Gastroesophageal sphincter (tissue), 4 donors: Measurements from ENCODE around the gene TBC1D26. TPM values are rescaled to one million over a fixed set of nuclear protein-coding genes. Genes with fewer than 3 reads are reported as not detected.
"Not testable (repeated sequence)": the region's sequence is repeated elsewhere in the genome, so short reads cannot be mapped to it uniquely, and the experiment has no call there.

Experiments
- ATAC-seq: fragments of 150-250 bp; one replicate; pipeline ENCODE4 v1.9.1; 2016; ENCODE audit warnings: mild to moderate bottlenecking, moderate library complexity
- H3K27ac ChIP-seq, 4 donors: fragments of 200-600 bp; sonication (generic) in 3 of 4; 1 replicate in 3 of 4; 2 replicates in 1 of 4; pipeline ENCODE4 v1.5.1; 2016 to 2019
- H3K27me3 ChIP-seq: fragments of 200-600 bp; sonication (generic); one replicate; pipeline ENCODE4 v1.5.1; 2019
- H3K36me3 ChIP-seq, 2 donors: fragments of 200-600 bp; sonication (generic); one replicate each; pipeline ENCODE4 v1.5.1; 2019; ENCODE audit warnings: control low read depth in 1 of 2
- H3K4me1 ChIP-seq, 3 donors: fragments of 200-600 bp; sonication (generic); 1 replicate in 2 of 3; 2 replicates in 1 of 3; pipeline ENCODE4 v1.5.1; 2016 to 2019; ENCODE audit warnings: control low read depth in 2 of 3
- H3K4me3 ChIP-seq, 2 donors: fragments of 200-600 bp; sonication (generic); one replicate each; pipeline ENCODE4 v1.5.1; 2019; ENCODE audit warnings: mild to moderate bottlenecking in 1 of 2, moderate library complexity in 1 of 2
- H3K9me3 ChIP-seq, 3 donors: fragments of 200-600 bp; sonication (generic); one replicate each; pipeline ENCODE4 v1.5.1; 2017 to 2019; ENCODE audit warnings: control low read depth in 2 of 3
- EP300 ChIP-seq: sonication (generic); formaldehyde crosslinking; IDR thresholded peaks from one replicate; pipeline ENCODE4 v1.6.1; 2017; ENCODE audit warnings: antibody characterized with exemption, mild to moderate bottlenecking
- POLR2A ChIP-seq, 2 donors: fragments of 450-650 bp; IDR thresholded peaks; one replicate each; pipeline ENCODE4 v1.6.1; 2017; ENCODE audit warnings: antibody characterized with exemption in 2 of 2, mild to moderate bottlenecking in 2 of 2, moderate library complexity in 1 of 2
- POLR2AphosphoS5 ChIP-seq: sonication (generic); formaldehyde crosslinking; IDR thresholded peaks from one replicate; pipeline ENCODE4 v1.6.1; 2017; ENCODE audit warnings: antibody characterized with exemption
- whole genome bisulfite sequencing, 2 donors: methylation state at CpG; one replicate each; pipeline ENCODE4 v1.1.5; 2018; ENCODE audit warnings: low coverage in 1 of 2; 5-methylcytosine and 5-hydroxymethylcytosine counted together
- small RNA-seq, 4 donors: library from RNA; depleted of rRNA; stranded (forward); fragments of <200 nt; gene quantifications; one replicate each; pipeline ENCODE3, GENCODE V24; 2016
- total RNA-seq, 4 donors: library from RNA; depleted of rRNA; stranded (reverse); fragments of >200 nt; gene quantifications; one replicate each; pipeline ENCODE4 v1.1.0, GENCODE V29; 2016
- TF ChIP-seq, protein P1 (sequence below), 4 experiments: fragments of 200-600 bp in 2 of 4; fragments of 450-650 bp in 2 of 4; sonication (generic) in 1 of 4; IDR thresholded peaks; one replicate each; pipeline ENCODE4 v1.5.1; 2017 to 2019; ENCODE audit warnings: antibody characterized with exemption in 4 of 4, mild to moderate bottlenecking in 2 of 4, moderate library complexity in 2 of 4

Gene TBC1D26
- total RNA-seq, 4 donors from 2014 or later, result 0.08 to 0.93 TPM; not detected in 2

GRCh38 chr17:15782866-15783265 is 50.8 kb downstream of the TBC1D26 start:
- Histone ChIP-seq H3K4me1 (peaks cover 0 to 43% (median 0%) of the 10 kb centered on the region in 3 donors), H3K9me3 (no peaks in the 10 kb centered on the region), H3K27me3 (no peaks in the 10 kb centered on the region), H3K36me3 (peaks cover 0 to 7% of the 10 kb centered on the region in 2 donors), H3K27ac (peak overlapping the region; percentile 19 to 85 (median 80)), H3K4me3 (peak overlapping the region; percentile 38 to 54)
- WGBS, 2 donors, result 7% methylated on average over 5 of the region's 32 CpGs; no CpG with 5 or more reads in 1 of the 2 donors
- TF ChIP-seq EP300, result no peak
- TF ChIP-seq, protein P1, sequence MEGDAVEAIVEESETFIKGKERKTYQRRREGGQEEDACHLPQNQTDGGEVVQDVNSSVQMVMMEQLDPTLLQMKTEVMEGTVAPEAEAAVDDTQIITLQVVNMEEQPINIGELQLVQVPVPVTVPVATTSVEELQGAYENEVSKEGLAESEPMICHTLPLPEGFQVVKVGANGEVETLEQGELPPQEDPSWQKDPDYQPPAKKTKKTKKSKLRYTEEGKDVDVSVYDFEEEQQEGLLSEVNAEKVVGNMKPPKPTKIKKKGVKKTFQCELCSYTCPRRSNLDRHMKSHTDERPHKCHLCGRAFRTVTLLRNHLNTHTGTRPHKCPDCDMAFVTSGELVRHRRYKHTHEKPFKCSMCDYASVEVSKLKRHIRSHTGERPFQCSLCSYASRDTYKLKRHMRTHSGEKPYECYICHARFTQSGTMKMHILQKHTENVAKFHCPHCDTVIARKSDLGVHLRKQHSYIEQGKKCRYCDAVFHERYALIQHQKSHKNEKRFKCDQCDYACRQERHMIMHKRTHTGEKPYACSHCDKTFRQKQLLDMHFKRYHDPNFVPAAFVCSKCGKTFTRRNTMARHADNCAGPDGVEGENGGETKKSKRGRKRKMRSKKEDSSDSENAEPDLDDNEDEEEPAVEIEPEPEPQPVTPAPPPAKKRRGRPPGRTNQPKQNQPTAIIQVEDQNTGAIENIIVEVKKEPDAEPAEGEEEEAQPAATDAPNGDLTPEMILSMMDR (IDR thresholded peaks at IDR 0.05), result peak in 1 of 4 experiments; percentile 48
- no peak for TF ChIP-seq POLR2A (IDR thresholded peaks at IDR 0.05)
- no peak for TF ChIP-seq POLR2AphosphoS5
- ATAC-seq, result peak; percentile 71

DNA sequence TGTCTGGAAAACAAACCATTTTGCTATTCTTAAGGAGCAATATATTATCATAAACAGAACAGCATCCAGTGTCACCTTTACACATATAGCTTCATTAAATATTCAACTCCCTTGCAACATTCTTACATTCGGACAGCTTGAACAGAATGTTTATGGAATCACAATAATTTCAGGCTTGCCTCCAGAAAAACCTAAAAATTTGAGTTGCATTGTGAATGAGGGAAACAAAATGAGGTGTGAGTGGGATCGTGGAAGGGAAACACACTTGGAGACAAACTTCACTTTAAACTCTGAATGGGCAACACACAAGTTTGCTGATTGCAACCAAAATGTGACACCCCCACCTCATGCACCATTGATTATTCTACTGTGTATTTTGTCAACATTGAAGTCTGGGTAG is 51.4 kb downstream of the TBC1D26 start:
- peaks cover 0 to 7% of the 10 kb centered on the region in 2 donors for H3K36me3 ChIP-seq
- H3K4me3 ChIP-seq, result peak overlapping the region in 1 of 2 donors; percentile 54
- TF ChIP-seq EP300 (no peak), POLR2A (IDR thresholded peaks at IDR 0.05) (no peak), POLR2AphosphoS5 (no peak)
- TF ChIP-seq, protein P1 (IDR thresholded peaks at IDR 0.05), result no peak
- no peaks in the 10 kb centered on the region for H3K27me3 ChIP-seq
- H3K4me1 ChIP-seq, result peaks cover 0 to 43% (median 0%) of the 10 kb centered on the region in 3 donors
- no peaks in the 10 kb centered on the region for H3K9me3 ChIP-seq
- ATAC-seq, result no peak
- WGBS, 2 donors, result 33 to 63% methylated on average over 1 to 2 of the region's 2 CpGs
- peak overlapping the region in 3 of 4 donors; percentile 77 to 85 (median 82) for H3K27ac ChIP-seq

GRCh38 chr17:15784351-15784750 is 52.3 kb downstream of the TBC1D26 start:
- H3K4me3 ChIP-seq, H3K36me3 ChIP-seq, H3K27me3 ChIP-seq, H3K9me3 ChIP-seq, ATAC-seq: not testable (repeated sequence)
- Histone ChIP-seq H3K27ac (peak overlapping the region in 3 of 4 donors; percentile 1 to 48 (median 41)), H3K4me1 (peaks cover 0 to 43% (median 0%) of the 10 kb centered on the region in 3 donors)
- TF ChIP-seq POLR2AphosphoS5, result peak; percentile 42
- WGBS, 2 donors, result 66 to 69% methylated on average over 2 of the region's 2 CpGs

- not testable (repeated sequence) for H3K27me3 ChIP-seq, ATAC-seq, H3K4me3 ChIP-seq, H3K27ac ChIP-seq, H3K9me3 ChIP-seq, H3K36me3 ChIP-seq
- peaks cover 0 to 40% (median 0%) of the 10 kb centered on the region in 3 donors for H3K4me1 ChIP-seq
- WGBS, 2 donors, result 90% methylated on average over 8 of the region's 29 CpGs; no CpG with 5 or more reads in 1 of the 2 donors
These were observed 55.4 kb downstream of the TBC1D26 start for GRCh38 chr17:15787363-15788075.

DNA sequence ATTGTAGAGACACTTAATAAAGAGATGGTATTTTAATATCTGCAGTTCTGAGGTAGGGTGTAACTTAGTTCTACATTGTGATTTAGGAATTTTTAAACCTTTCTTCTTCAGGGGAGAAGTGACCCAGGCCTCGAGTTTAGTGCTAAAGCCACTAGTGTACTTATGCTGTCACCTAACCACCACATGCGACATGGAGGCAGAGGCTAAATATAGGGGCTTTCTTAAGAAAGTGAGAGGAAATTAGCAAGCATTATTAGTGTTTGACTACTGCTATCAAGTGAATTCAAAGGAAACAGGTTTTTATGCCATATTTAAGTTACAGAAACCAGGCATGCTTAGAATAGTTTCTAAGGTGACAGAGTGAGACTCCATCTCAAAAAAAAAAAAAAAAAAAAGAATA is 56.3 kb downstream of the TBC1D26 start:
- H3K27me3 ChIP-seq, H3K36me3 ChIP-seq, H3K27ac ChIP-seq, ATAC-seq, H3K9me3 ChIP-seq, H3K4me3 ChIP-seq: not testable (repeated sequence)
- WGBS, 2 donors, result no CpG with 5 or more reads among the region's 2 CpGs
- H3K4me1 ChIP-seq, result peaks cover 0 to 34% (median 0%) of the 10 kb centered on the region in 3 donors

Small RNA genes within 50 kb of the gene (small RNA-seq; reads per million reads assigned to genes)
- 0 reads per million in 4 donors for gene AC015922.1
- 0 reads per million in 4 donors for gene RNA5SP436

Other genes starting within 250 kb of the TBC1D26 start
- 10 to 100 TPM in 2 of 4 donors, 1 to 10 TPM in 2; 3.8 to 17.0 (median 8.4) TPM for gene TVP23C, start 168.8 kb upstream of the TBC1D26 start, total RNA-seq
- gene FBXW10B, start 112.6 kb upstream of the TBC1D26 start, total RNA-seq, result under 1 TPM; 0.40 to 0.81 (median 0.66) TPM
- gene TRIM16, start 48.0 kb upstream of the TBC1D26 start, total RNA-seq, result 10 to 100 TPM; 18.6 to 61.0 (median 36.8) TPM
- 10 to 100 TPM; 15.3 to 27.9 (median 21.8) TPM for gene ZNF286A, start 32.5 kb upstream of the TBC1D26 start, total RNA-seq
- gene ADORA2B, start 212.8 kb downstream of the TBC1D26 start, total RNA-seq, result 1 to 10 TPM in 2 of 4 donors, under 1 TPM in 1, not detected in 1; 0.40 to 2.0 (median 1.2) TPM